ENCODE measurements around the gene C1orf198. TPM values are rescaled to one million over a fixed set of nuclear protein-coding genes. Genes with fewer than 3 reads are reported as not detected.

Gene C1orf198
- total and polyA plus RNA-seq, 2 of the 8 experiments (the other 6 are each of a cell fraction or from before 2014, with no cell fraction given) = 30.6 to 45.0 TPM

DNA sequence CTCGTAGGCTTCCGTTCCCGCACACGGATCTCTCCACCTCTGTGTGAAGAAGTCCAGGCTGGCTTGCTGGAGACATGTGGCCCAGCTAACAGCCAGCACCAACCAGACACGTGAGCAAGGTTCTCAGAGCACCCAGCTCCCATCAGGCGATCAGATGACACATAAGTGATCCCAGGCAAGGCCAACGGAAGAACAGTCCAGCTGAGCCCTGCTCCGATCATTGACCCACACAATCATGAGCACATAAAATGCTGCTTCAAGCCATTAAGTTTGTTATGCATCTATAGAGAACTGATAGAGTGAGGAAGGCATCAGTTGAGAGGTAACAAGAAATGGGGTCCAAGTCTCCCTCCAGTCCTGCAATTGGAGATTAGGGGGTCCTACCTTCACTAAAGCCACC lies 15.4 kb downstream of the C1orf198 start:
- Histone ChIP-seq H4K20me1 (replicated peaks in 1 of 2; ENCODE audit: control insufficient read depth in 1 of 2, insufficient read depth in 2 of 2, low read length in 2 of 2) (peaks cover 6 to 11% of the 10 kb centered on the region in 2 experiments), H3K79me2 (ENCODE audit: control insufficient read depth in 1 of 2, insufficient read depth in 2 of 2, low read length in 2 of 2) (peaks cover 3 to 19% of the 10 kb centered on the region in 2 experiments; a peak in 3 of 4 replicates), H3K23ac (ENCODE audit: insufficient read length) (no peak overlapping the region), H3K56ac (replicated peaks; ENCODE audit: insufficient read length, low read depth, low read length) (no peak overlapping the region), H3K4ac (replicated peaks; ENCODE audit: insufficient read length, low read depth, low read length) (no peak overlapping the region), H3K27ac (ENCODE audit: low read depth, low read length) (no peak overlapping the region), H2BK15ac (ENCODE audit: low read length) (no peak overlapping the region), H2BK12ac (ENCODE audit: low read depth, low read length) (no peak overlapping the region), H2BK5ac (ENCODE audit: low read depth, low read length) (no peak overlapping the region), H3K14ac (ENCODE audit: insufficient read length) (no peak overlapping the region), H3K4me3 (ENCODE audit: extremely low read depth in 1 of 4, insufficient read depth in 2 of 4, low read depth in 3 of 4, low read length in 4 of 4) (no peak overlapping the region), H3K4me2 (ENCODE audit: insufficient read depth in 1 of 2, low read depth in 2 of 2, low read length in 2 of 2) (no peak overlapping the region), H2AK5ac (ENCODE audit: low read depth, low read length) (no peak overlapping the region), H4K5ac (ENCODE audit: insufficient read length, low read depth, low read length) (no peak overlapping the region), H4K8ac (ENCODE audit: extremely low read depth, insufficient read depth, low read length) (no peak overlapping the region), H3K18ac (ENCODE audit: extremely low read depth, low read length) (no peak overlapping the region), H3K36me3 (ENCODE audit: control insufficient read depth in 2 of 4, insufficient read depth in 4 of 4, low read length in 3 of 4) (peaks cover 0 to 18% (median 7%) of the 10 kb centered on the region in 4 experiments; a peak in 5 of 8 replicates), H3K4me1 (replicated peaks in 1 of 4; ENCODE audit: control insufficient read depth in 3 of 4, insufficient read depth in 4 of 4, low read length in 3 of 4) (peaks cover 4 to 13% (median 6%) of the 10 kb centered on the region in 4 experiments; a peak in 6 of 7 replicates), H2BK120ac (replicated peaks; ENCODE audit: low read depth, low read length) (no peak overlapping the region), H4K91ac (replicated peaks; ENCODE audit: insufficient read length, low read length) (no peak overlapping the region), H3K27me3 (replicated peaks in 1 of 4; ENCODE audit: control insufficient read depth in 3 of 4, extremely low read depth in 1 of 4, insufficient read depth in 3 of 4, low read length in 3 of 4) (no peaks in the 10 kb centered on the region), H3K9ac (replicated peaks in 1 of 4; ENCODE audit: extremely low read depth in 1 of 4, low read depth in 3 of 4, low read length in 3 of 4) (no peak overlapping the region), H3K9me3 (ENCODE audit: insufficient read depth in 2 of 2, low read depth in 1 of 2, low read length in 1 of 2) (0 out of 4 replicates have a peak, but pooled peaks cover 0 to 2% of the 10 kb centered on the region in 2 experiments), H2AFZ (ENCODE audit: low read length) (no peak overlapping the region), H2BK20ac (ENCODE audit: low read length) (no peak overlapping the region), H3K23me2 (ENCODE audit: low read depth, low read length) (no peaks in the 10 kb centered on the region), H3K79me1 (ENCODE audit: low read depth, low read length) (peaks cover 15% of the 10 kb centered on the region)
- DNase-seq (ENCODE audit: low read depth in 1 of 2, low spot score in 2 of 2) (no peak), FAIRE-seq (no peak)
- 96% methylated on average over 8 of the region's 8 CpGs; no CpG with 5 or more reads in 1 of the 2 experiments for WGBS, 2 experiments (ENCODE audit: extremely low coverage in 1 of 2, insufficient coverage in 1 of 2, insufficient read length in 1 of 2, insufficient replicate concordance in 2 of 2, low coverage in 1 of 2, low lambda C conversion rate in 2 of 2, missing lambda C conversion rate in 1 of 2)
- ChIA-PET POLR2A (ENCODE audit: partially characterized antibody) (interaction anchor here (2.0 to 3.1 kb wide), 2 partner anchors 14 to 16 kb away, joined by 8 read pairs; no protein-coding TSS in a partner anchor), CTCF (ENCODE audit: partially characterized antibody) (interaction anchor here (0.8 to 3.6 kb wide), 4 partner anchors 9 to 354 kb away, joined by 3 to 16 read pairs (median 3); no protein-coding TSS in a partner anchor)
